ENCODE data around the gene FHOD3.

The FHOD3 gene

GRCh38 chr18:36295880-36296301 lies 1.6 kb upstream of the FHOD3 start:
- DNase-seq (ENCODE audit: low read depth in 2 of 3, low spot score in 2 of 3), result no peak

- DNase-seq (ENCODE audit: low read depth in 2 of 3, low spot score in 2 of 3), result peak in 1 of 3 experiments; percentile 5
Observed at GRCh38 chr18:36296650-36297416, 680 bp upstream of the FHOD3 start.

DNA sequence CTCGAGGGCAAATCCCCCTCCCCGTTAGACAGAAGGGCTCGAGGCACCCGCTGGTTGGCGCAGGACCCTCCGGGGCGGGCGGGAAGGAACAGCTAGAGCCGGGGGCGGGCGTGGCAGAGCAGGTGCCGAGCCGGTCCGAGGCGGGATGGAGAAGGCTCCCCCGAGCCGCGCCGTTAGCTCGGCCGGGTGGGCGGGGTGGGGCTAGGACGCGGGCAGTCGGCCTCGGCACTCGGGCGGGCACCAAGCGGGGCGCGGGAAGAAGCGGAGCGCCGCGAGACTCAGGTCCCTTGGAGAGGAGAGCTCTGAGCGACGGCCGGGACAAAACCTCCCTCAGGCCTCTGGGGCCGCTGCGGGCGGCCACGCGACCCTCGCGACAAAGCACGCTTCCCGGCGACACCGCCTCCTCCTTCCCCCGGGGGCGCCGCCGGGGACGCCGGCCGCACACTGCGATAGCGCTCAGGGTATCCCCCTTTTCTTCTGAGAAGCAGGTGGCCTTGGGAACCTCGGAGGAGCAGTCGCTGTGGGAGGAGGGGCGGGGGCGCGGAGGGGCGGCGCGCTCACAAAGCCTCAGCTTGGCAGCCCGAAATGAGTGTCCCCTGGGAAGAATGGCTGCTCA lies 721 bp downstream of the FHOD3 start:
- DNase-seq (ENCODE audit: low read depth in 2 of 3, low spot score in 2 of 3), result no peak

DNA sequence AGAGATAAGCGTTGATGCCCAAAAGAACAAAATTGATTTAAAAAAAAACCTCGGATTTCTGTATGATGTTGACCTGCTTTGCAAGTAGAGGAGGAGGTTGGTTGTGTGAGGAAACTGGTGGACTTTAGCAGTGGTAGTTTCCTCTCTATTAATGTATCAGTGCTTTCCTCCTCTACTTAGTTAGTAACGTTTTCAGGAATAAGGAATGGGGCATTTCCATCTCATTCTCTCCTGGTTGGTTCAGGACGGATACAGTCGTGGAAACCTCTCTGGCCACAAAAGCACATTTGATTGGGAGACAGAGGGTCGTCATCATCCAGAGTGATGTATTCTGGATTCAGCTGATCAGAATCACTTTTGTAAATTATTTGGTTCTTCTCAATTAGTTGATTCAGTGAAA lies 1.5 kb downstream of the FHOD3 start:
- no peak for DNase-seq (ENCODE audit: low read depth in 2 of 3, low spot score in 2 of 3)

GRCh38 chr18:36300211-36300610 lies 2.7 kb downstream of the FHOD3 start:
- DNase-seq (ENCODE audit: low read depth in 2 of 3, low spot score in 2 of 3), result no peak

DNA sequence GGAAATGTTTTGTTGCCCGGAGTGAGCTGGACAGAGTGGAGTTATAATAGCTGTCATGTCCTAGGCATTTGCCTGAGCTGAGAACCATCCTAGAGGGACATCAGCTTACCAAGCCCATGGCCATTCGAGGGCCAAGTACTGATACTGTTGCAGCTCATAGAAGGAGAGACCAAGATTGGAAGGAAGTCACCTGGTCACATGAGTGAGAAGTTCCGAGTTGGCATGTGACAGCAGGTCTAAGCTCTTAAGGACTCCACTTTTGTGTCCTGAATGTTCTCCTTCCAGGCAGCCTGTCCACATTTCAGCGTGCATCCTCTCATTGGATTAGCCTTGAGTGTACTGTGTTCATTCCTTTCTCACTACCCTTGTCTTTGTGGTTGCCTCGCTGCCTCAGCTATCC lies 4.4 kb downstream of the FHOD3 start:
- no peak for DNase-seq (ENCODE audit: low read depth in 2 of 3, low spot score in 2 of 3)

DNA sequence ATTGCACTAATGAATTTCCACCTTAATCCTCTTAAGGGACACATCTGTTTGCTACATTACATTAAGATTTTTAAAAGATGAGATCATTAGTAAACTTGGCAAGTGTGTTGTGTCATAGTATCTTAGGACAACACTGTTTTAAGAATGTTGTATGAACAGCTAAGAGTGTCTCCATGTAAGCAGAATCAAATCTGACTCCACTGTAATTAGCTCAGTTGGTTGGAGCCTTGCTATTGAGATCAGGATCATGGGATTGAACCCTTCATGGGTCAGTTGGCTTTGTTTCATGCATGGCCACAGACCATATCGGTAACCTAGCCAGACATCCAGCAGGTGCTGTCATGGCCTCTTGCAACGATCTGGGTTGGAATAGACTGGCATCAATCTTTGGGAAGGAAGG lies 5.2 kb downstream of the FHOD3 start:
- DNase-seq (ENCODE audit: low read depth in 2 of 3, low spot score in 2 of 3), result no peak

DNA sequence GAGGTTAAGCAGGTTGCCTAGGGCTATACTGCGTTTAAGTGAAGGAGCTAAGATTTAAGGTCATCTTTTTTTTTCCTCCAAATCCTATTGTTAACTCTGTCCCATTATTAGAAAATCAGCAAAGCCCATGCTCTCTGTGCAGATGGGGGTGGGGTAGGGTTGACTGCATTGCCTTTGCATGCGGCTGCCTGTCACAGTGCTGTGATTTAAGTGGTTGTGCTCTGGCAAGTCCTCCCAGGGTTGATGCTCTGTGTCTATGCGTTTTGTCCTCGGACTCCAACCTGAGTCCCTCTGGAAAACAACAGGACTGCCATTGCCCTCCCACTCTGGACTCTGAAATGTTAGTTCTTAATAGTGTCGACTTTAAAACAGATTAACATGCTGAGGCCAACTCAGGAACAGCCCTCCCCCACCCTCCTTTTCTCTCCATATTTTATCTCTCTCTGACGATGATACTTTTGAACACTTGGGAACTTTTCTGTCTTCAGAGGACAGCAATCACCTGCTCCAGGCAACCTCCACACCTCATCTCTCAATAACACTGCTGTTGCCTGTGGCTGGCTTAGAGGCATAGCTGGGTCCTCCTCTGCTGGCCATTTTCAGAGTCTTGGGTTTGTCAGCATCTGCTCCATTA lies 5.8 kb downstream of the FHOD3 start:
- no peak for DNase-seq (ENCODE audit: low read depth in 2 of 3, low spot score in 2 of 3)

DNA sequence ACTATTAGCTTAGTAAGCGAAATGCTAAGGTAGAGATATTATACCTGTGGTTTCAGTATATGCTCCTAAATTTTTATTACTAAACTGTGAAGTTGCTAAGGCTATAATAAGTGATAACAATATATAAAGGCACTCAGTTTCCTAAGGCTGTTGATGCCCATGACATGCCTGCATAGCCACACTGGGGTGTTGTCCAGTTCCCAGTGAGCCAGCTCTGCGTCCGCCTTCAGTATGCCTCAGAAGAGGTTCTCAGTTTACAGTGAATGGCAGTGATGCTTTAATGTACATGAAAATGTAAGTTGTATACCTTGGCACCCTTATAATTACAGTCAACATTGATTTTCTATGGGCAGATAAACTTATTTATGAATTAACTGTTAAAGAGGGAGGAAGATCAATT lies 7.2 kb downstream of the FHOD3 start:
- DNase-seq (ENCODE audit: low read depth in 2 of 3, low spot score in 2 of 3), result no peak

- no peak for DNase-seq (ENCODE audit: low read depth in 2 of 3, low spot score in 2 of 3)
Observed at GRCh38 chr18:36305375-36305774, 7.9 kb downstream of the FHOD3 start.

GRCh38 chr18:36307513-36307912 lies 10.0 kb downstream of the FHOD3 start:
- no peak for DNase-seq (ENCODE audit: low read depth in 2 of 3, low spot score in 2 of 3)

GRCh38 chr18:36308711-36309435 lies 11.4 kb downstream of the FHOD3 start:
- no peak for DNase-seq (ENCODE audit: low read depth in 2 of 3, low spot score in 2 of 3)

DNA sequence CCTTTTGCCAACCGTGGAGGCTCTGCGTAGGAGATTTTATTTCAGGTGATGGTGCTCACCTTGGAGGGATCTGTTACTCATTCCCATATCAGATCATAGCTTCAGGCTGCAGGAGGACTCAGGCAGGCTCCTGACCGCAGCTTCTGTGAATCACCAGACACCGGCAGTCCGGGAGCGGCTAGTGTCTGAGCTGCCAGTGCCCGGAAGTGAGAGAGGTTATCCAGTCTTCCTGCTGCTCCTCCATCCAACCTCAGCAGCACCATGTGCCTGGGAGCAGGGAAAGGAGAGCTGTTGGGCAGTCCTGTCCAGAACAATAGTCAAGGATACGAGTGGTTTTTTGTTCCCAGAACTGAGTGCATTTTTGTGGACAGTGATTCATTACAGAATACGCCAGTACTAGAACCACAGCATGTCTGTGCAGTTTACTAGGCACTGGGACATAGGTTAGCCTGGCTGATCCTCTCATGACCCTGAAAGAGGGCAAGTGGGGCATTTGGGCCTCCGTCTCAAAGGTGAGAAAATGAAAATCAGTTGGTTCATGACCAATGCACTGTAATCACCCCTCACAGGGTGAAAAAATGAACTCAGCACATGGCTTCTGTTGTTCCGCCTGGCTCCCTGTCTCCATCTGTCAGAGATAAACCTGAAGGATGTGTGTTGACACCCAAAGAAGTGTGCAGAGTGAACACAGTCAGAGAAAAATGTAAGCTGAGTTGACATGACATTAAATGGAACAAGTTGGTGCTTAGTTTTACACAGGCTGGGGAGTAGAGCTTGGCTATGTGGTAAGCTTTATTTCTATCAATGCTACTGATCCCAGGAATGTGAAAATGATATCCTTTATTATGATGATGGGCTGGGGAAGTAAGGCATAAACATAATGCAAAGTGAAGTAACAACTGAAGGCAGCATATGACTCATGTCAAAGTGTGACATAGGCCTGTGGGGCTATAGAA lies 12.2 kb downstream of the FHOD3 start:
- DNase-seq (ENCODE audit: low read depth in 2 of 3, low spot score in 2 of 3), result no peak

DNA sequence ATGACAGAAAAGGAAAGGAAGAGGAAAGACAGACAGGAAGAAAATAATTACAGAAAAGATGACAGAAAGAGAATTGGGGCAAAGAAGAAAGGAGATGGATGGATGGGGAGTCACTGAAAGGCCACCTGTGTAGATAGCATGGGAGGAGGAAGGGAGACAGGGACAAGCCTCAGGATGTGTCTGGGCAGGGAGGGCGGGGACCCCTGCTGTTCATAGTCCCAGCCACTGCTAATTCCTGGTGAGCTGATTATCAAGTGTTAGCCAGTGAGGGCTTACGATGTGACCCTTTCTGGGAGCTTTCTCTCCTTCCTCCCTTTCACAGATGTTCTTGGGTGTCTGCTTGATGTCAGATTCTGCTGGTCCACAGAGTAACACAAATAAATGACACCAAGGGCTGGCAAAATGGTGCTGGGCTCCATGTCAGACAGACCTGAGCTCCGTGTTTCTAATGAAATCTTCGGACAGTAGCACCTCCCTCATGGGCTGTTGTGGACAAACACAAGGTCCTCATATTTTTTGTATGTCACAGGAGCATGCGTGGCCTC lies 13.6 kb downstream of the FHOD3 start:
- no peak for DNase-seq (ENCODE audit: low read depth in 2 of 3, low spot score in 2 of 3)

DNA sequence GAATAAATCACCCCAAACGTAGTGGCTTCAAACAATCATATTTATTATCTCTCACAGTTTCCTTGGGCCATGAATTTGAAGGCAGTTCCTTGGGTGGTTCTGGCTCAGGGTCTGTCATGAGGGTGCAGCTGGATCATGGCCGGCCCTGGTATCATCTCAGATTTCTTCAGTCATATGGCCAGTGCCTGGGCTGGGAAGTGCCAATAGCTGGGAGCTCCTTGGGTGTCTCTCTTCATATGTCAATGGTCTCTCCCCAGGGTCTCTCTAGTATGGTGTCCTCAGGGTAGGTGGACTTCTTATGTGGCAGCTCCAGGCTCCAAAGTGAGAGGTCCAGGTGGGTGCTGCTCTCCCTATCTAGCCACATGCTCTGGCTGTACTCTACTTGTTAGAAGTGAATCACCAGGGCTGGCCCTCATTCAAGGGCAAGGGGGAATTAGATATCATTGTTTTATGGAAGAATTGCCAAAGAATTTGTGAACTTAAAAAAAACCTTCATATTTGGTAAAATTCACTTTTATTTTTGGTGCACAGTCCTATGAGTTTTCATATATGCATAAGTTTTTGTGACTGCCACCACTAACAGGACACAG lies 15.4 kb downstream of the FHOD3 start:
- no peak for DNase-seq (ENCODE audit: low read depth in 2 of 3, low spot score in 2 of 3)

GRCh38 chr18:36314098-36314497 lies 16.6 kb downstream of the FHOD3 start:
- DNase-seq (ENCODE audit: low read depth in 2 of 3, low spot score in 2 of 3), result no peak

- no peak for DNase-seq (ENCODE audit: low read depth in 2 of 3, low spot score in 2 of 3)
Observed at GRCh38 chr18:36314754-36315153, 17.2 kb downstream of the FHOD3 start.

DNA sequence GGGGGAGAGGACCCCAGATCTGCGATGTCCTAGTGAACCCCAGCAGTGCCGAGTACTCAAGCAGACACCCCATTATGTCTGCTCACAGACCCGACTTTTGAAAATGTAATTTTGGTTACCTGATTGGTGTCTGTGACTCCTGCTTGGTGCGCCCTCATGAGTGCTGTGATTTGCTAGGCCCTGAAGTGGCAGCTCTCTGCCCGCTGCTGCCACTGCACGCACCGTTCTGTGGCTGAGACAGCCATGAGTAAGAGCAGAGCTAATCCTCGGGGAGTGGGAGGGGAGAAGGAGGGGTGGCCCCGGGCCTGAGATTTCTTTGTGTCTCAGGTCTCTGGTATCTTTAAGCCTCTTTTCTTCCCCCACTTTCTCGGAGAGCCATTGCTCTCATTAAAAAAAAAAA lies 18.2 kb downstream of the FHOD3 start:
- no peak for DNase-seq (ENCODE audit: low read depth in 2 of 3, low spot score in 2 of 3)

DNA sequence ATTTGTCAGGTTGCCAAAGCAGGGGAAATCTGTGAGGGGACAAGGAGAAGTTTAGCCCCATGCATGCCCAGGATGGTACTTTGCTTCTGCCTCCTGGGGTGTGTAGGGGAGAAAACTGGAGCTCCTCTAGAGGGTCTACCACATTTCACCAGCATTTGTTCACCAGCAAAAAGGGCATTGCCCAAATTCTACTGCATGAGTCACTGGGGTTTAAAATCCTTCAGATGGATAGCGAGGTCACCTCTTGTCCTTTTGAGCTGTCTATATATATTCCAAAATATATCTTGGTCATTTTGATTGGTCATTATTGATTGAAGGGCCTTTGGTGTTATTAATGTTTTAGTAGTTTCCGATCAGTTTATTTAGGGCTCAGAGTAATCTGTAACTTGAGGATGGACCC lies 18.7 kb downstream of the FHOD3 start:
- DNase-seq (ENCODE audit: low read depth in 2 of 3, low spot score in 2 of 3), result no peak
